Right lobe of liver (tissue), 4 donors: Measurements from ENCODE around the gene RGL2.

ENCODE experiments used
- POLR2A ChIP-seq: fragments of 450-650 bp; IDR thresholded peaks from one replicate; pipeline ENCODE4 v1.6.1; 2017; ENCODE audit warnings: antibody characterized with exemption, mild to moderate bottlenecking
- TF ChIP-seq, protein P1 (sequence below), 4 donors: fragments of 200-600 bp in 3 of 4; fragments of 450-650 bp in 1 of 4; IDR thresholded peaks; one replicate each; pipeline versions ENCODE4 v1.5.1 to v1.8.0; 2016 to 2022; ENCODE audit warnings: antibody characterized with exemption in 4 of 4, mild to moderate bottlenecking in 2 of 4
- donor health status: DM: no; HTN: no; CAD: no.
- donor health status: DM: no; HTN: no; CAD: no.
- donor health status: DM: no; HTN: yes; CAD: no.

GRCh38 chr6:33312361-33313104 is 13.8 kb upstream of the RGL2 start:
- TF ChIP-seq, protein P1, sequence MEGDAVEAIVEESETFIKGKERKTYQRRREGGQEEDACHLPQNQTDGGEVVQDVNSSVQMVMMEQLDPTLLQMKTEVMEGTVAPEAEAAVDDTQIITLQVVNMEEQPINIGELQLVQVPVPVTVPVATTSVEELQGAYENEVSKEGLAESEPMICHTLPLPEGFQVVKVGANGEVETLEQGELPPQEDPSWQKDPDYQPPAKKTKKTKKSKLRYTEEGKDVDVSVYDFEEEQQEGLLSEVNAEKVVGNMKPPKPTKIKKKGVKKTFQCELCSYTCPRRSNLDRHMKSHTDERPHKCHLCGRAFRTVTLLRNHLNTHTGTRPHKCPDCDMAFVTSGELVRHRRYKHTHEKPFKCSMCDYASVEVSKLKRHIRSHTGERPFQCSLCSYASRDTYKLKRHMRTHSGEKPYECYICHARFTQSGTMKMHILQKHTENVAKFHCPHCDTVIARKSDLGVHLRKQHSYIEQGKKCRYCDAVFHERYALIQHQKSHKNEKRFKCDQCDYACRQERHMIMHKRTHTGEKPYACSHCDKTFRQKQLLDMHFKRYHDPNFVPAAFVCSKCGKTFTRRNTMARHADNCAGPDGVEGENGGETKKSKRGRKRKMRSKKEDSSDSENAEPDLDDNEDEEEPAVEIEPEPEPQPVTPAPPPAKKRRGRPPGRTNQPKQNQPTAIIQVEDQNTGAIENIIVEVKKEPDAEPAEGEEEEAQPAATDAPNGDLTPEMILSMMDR (IDR thresholded peaks at IDR 0.05), result no peak
- TF ChIP-seq POLR2A, result no peak
